HEK293 (cell line): Measurements from ENCODE around the gene EVL.

Source experiments
- HOXA7 ChIP-seq: sonication (generic); formaldehyde crosslinking; IDR thresholded peaks from 2 replicates; pipeline ENCODE4 v1.8.1; 2022; ENCODE audit warnings: missing genetic modification reagents, borderline replicate concordance
- MZF1 ChIP-seq: fragments of 450-650 bp; formaldehyde crosslinking; IDR thresholded peaks from 2 replicates; pipeline ENCODE4 v1.5.1; 2017; ENCODE audit warnings: missing biosample characterization, missing genetic modification characterization, borderline replicate concordance
- SCRT1 ChIP-seq: fragments of 450-650 bp; formaldehyde crosslinking; IDR thresholded peaks from 2 replicates; pipeline ENCODE4 v1.5.1; 2016; ENCODE audit warnings: missing biosample characterization, missing genetic modification characterization, borderline replicate concordance
- TRIM28 ChIP-seq: IDR thresholded peaks from 2 replicates; pipeline ENCODE4 v1.6.1; 2011; ENCODE audit warnings: low read length, control low read depth, borderline replicate concordance
- ZBTB21 ChIP-seq: fragments of 450-650 bp; formaldehyde crosslinking; IDR thresholded peaks from 2 replicates; pipeline ENCODE4 v1.5.1; 2017; ENCODE audit warnings: missing biosample characterization, missing genetic modification characterization
- ZBTB48 ChIP-seq: fragments of 450-650 bp; formaldehyde crosslinking; IDR thresholded peaks from 2 replicates; pipeline ENCODE4 v1.5.1; 2016; ENCODE audit warnings: missing biosample characterization, missing genetic modification characterization
- ZBTB8A ChIP-seq: fragments of 450-650 bp; formaldehyde crosslinking; IDR thresholded peaks from 2 replicates; pipeline ENCODE4 v1.5.1; 2016; ENCODE audit warnings: missing biosample characterization, missing genetic modification characterization
- ZIC2 ChIP-seq: fragments of 450-650 bp; formaldehyde crosslinking; IDR thresholded peaks from 2 replicates; pipeline ENCODE4 v1.5.1; 2016; ENCODE audit warnings: missing biosample characterization, missing genetic modification characterization
- ZNF174 ChIP-seq: fragments of 450-650 bp; formaldehyde crosslinking; IDR thresholded peaks from 2 replicates; pipeline ENCODE4 v1.5.0; 2017; ENCODE audit warnings: missing biosample characterization, mild to moderate bottlenecking, missing genetic modification characterization
- ZNF221 ChIP-seq: fragments of 450-650 bp; formaldehyde crosslinking; IDR thresholded peaks from 2 replicates; pipeline ENCODE4 v1.5.1; 2017; ENCODE audit warnings: missing biosample characterization, missing genetic modification characterization, borderline replicate concordance
- ZNF248 ChIP-seq: fragments of 450-650 bp; formaldehyde crosslinking; IDR thresholded peaks from 2 replicates; pipeline ENCODE4 v1.5.1; 2017; ENCODE audit warnings: missing biosample characterization, missing genetic modification characterization
- ZNF292 ChIP-seq: fragments of 450-650 bp; formaldehyde crosslinking; IDR thresholded peaks from 2 replicates; pipeline ENCODE4 v1.5.1; 2016; ENCODE audit warnings: low read depth, missing biosample characterization, missing genetic modification characterization, borderline replicate concordance
- ZNF324 ChIP-seq: fragments of 450-650 bp; formaldehyde crosslinking; IDR thresholded peaks from 2 replicates; pipeline ENCODE4 v1.5.1; 2016; ENCODE audit warnings: missing biosample characterization, missing genetic modification characterization
- ZNF335 ChIP-seq: fragments of 450-650 bp; formaldehyde crosslinking; conservative IDR thresholded peaks from 2 replicates; pipeline ENCODE4 v1.5.1; 2016; ENCODE audit warnings: missing biosample characterization, missing genetic modification characterization
- ZNF341 ChIP-seq: fragments of 450-650 bp; formaldehyde crosslinking; IDR thresholded peaks from 2 replicates; pipeline ENCODE4; 2016; ENCODE audit warnings: low read depth, missing biosample characterization, missing genetic modification characterization
- ZNF416 ChIP-seq: fragments of 450-650 bp; formaldehyde crosslinking; IDR thresholded peaks from 2 replicates; pipeline ENCODE4 v1.5.1; 2016; ENCODE audit warnings: missing biosample characterization, missing genetic modification characterization
- ZNF423 ChIP-seq: fragments of 450-650 bp; formaldehyde crosslinking; IDR thresholded peaks from 2 replicates; pipeline ENCODE4 v1.5.1; 2016; ENCODE audit warnings: missing biosample characterization, missing genetic modification characterization
- ZNF549 ChIP-seq: fragments of 450-650 bp; IDR thresholded peaks from 2 replicates; pipeline ENCODE4 v1.5.1; 2018; ENCODE audit warnings: missing biosample characterization, missing genetic modification characterization, mild to moderate bottlenecking, inconsistent platforms, moderate library complexity
- ZNF560 ChIP-seq: fragments of 450-650 bp; formaldehyde crosslinking; IDR thresholded peaks from 2 replicates; pipeline ENCODE4 v1.5.1; 2017; ENCODE audit warnings: missing biosample characterization, missing genetic modification characterization, borderline replicate concordance
- ZNF571 ChIP-seq: fragments of 450-650 bp; formaldehyde crosslinking; IDR thresholded peaks from 2 replicates; pipeline ENCODE4 v1.5.0; 2017; ENCODE audit warnings: missing biosample characterization, missing genetic modification characterization
- ZNF623 ChIP-seq: fragments of 450-650 bp; formaldehyde crosslinking; IDR thresholded peaks from 2 replicates; pipeline ENCODE4 v1.5.1; 2016; ENCODE audit warnings: missing biosample characterization, missing genetic modification characterization
- ZNF664 ChIP-seq: fragments of 450-650 bp; formaldehyde crosslinking; IDR thresholded peaks from 2 replicates; pipeline ENCODE4 v1.5.1; 2016; ENCODE audit warnings: missing biosample characterization, missing genetic modification characterization
- ZNF670 ChIP-seq: fragments of 450-650 bp; formaldehyde crosslinking; IDR thresholded peaks from 2 replicates; pipeline ENCODE4 v1.5.1; 2016; ENCODE audit warnings: missing biosample characterization, missing genetic modification characterization, low read depth
- ZSCAN30 ChIP-seq: fragments of 450-650 bp; IDR thresholded peaks from 2 replicates; pipeline ENCODE4 v1.5.1; 2018; ENCODE audit warnings: missing biosample characterization, mild to moderate bottlenecking, missing genetic modification characterization, moderate library complexity
- TF ChIP-seq, protein P1 (sequence below): fragments of 450-650 bp; formaldehyde crosslinking; IDR thresholded peaks from 2 replicates; pipeline ENCODE4 v1.5.1; 2016; ENCODE audit warnings: missing biosample characterization, missing genetic modification characterization
- TF ChIP-seq, protein P2 (sequence below): fragments of 450-650 bp; formaldehyde crosslinking; IDR thresholded peaks from 2 replicates; pipeline ENCODE4 v1.5.1; 2016; ENCODE audit warnings: missing biosample characterization, missing genetic modification characterization
- TF ChIP-seq, protein P3 (sequence below): fragments of 450-650 bp; IDR thresholded peaks from 2 replicates; pipeline ENCODE4 v1.5.1; 2018; ENCODE audit warnings: missing biosample characterization, missing genetic modification characterization
- TF ChIP-seq, protein P4 (sequence below): fragments of 450-650 bp; formaldehyde crosslinking; IDR thresholded peaks from 2 replicates; pipeline ENCODE4 v1.5.1; 2017; ENCODE audit warnings: missing biosample characterization, missing genetic modification characterization
- TF ChIP-seq, protein P5 (sequence below): fragments of 450-650 bp; formaldehyde crosslinking; IDR thresholded peaks from 2 replicates; pipeline ENCODE4 v1.5.1; 2016; ENCODE audit warnings: missing biosample characterization, missing genetic modification characterization
- TF ChIP-seq, protein P6 (sequence below): fragments of 450-650 bp; formaldehyde crosslinking; IDR thresholded peaks from 2 replicates; pipeline ENCODE4 v1.5.1; 2016; ENCODE audit warnings: missing biosample characterization, missing genetic modification characterization, low read depth
- TF ChIP-seq, protein P7 (sequence below): fragments of 450-650 bp; formaldehyde crosslinking; optimal IDR thresholded peaks from 2 replicates; pipeline ENCODE3; 2016; ENCODE audit warnings: missing biosample characterization, mild to moderate bottlenecking, missing genetic modification characterization

Gene EVL

DNA sequence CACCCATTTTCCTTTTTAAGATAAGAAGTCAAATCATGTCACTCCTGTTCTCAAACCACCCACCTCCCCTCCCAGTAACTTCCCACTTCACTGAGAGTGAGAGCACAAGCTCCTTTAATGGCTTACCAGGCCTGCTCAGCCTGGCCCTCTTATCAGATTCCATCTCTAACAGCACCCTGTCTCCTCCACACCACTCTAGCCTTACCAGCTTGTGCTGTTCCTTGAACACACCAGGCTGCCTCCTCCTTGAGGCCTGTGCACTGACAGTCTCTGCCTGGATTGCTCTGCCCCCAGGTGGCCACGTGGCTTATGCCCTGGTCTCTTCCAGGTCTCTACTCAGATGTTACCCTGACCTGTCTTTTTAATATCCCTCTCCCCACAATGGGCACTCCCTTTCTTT, 40.1 kb upstream of the EVL start (continued):
- TF ChIP-seq, protein P1, sequence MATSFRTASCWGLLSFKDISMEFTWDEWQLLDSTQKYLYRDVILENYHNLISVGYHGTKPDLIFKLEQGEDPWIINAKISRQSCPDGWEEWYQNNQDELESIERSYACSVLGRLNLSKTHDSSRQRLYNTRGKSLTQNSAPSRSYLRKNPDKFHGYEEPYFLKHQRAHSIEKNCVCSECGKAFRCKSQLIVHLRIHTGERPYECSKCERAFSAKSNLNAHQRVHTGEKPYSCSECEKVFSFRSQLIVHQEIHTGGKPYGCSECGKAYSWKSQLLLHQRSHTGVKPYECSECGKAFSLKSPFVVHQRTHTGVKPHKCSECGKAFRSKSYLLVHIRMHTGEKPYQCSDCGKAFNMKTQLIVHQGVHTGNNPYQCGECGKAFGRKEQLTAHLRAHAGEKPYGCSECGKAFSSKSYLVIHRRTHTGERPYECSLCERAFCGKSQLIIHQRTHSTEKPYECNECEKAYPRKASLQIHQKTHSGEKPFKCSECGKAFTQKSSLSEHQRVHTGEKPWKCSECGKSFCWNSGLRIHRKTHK: no peak
- TF ChIP-seq ZNF335 (tag by site-specific recombination): no peak
- no peak for TF ChIP-seq ZNF221 (tag by site-specific recombination)
- 0 out of 2 replicates have a peak, but pooled peaks have one; percentile 14 for TF ChIP-seq ZSCAN30 (tag by site-specific recombination)
- TF ChIP-seq, protein P2, sequence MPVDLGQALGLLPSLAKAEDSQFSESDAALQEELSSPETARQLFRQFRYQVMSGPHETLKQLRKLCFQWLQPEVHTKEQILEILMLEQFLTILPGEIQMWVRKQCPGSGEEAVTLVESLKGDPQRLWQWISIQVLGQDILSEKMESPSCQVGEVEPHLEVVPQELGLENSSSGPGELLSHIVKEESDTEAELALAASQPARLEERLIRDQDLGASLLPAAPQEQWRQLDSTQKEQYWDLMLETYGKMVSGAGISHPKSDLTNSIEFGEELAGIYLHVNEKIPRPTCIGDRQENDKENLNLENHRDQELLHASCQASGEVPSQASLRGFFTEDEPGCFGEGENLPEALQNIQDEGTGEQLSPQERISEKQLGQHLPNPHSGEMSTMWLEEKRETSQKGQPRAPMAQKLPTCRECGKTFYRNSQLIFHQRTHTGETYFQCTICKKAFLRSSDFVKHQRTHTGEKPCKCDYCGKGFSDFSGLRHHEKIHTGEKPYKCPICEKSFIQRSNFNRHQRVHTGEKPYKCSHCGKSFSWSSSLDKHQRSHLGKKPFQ (tag by site-specific recombination): peak; percentile 54; the same call in 1 of the 2 replicates
- no peak for TF ChIP-seq ZNF670
- TF ChIP-seq, protein P3, sequence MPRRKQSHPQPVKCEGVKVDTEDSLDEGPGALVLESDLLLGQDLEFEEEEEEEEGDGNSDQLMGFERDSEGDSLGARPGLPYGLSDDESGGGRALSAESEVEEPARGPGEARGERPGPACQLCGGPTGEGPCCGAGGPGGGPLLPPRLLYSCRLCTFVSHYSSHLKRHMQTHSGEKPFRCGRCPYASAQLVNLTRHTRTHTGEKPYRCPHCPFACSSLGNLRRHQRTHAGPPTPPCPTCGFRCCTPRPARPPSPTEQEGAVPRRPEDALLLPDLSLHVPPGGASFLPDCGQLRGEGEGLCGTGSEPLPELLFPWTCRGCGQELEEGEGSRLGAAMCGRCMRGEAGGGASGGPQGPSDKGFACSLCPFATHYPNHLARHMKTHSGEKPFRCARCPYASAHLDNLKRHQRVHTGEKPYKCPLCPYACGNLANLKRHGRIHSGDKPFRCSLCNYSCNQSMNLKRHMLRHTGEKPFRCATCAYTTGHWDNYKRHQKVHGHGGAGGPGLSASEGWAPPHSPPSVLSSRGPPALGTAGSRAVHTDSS: no peak
- no peak for TF ChIP-seq MZF1 (tag by site-specific recombination)
- no peak for TF ChIP-seq HOXA7
- TF ChIP-seq ZNF324 (tag by site-specific recombination): no peak
- TF ChIP-seq ZBTB48 (tag by site-specific recombination): no peak
- no peak for TF ChIP-seq SCRT1 (tag by site-specific recombination)
- no peak for TF ChIP-seq ZNF560 (tag by site-specific recombination)
- no peak for TF ChIP-seq TRIM28
- TF ChIP-seq ZNF416 (tag by site-specific recombination): no peak
- no peak for TF ChIP-seq ZNF623 (tag by site-specific recombination)
- TF ChIP-seq ZNF664 (tag by site-specific recombination): no peak
- TF ChIP-seq ZNF571 (tag by site-specific recombination): no peak
- TF ChIP-seq, protein P4, sequence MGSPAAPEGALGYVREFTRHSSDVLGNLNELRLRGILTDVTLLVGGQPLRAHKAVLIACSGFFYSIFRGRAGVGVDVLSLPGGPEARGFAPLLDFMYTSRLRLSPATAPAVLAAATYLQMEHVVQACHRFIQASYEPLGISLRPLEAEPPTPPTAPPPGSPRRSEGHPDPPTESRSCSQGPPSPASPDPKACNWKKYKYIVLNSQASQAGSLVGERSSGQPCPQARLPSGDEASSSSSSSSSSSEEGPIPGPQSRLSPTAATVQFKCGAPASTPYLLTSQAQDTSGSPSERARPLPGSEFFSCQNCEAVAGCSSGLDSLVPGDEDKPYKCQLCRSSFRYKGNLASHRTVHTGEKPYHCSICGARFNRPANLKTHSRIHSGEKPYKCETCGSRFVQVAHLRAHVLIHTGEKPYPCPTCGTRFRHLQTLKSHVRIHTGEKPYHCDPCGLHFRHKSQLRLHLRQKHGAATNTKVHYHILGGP (tag by site-specific recombination): no peak
- TF ChIP-seq ZNF549 (tag by site-specific recombination): no peak
- TF ChIP-seq ZIC2: no peak
- peak; percentile 82 for TF ChIP-seq ZNF341 (tag by site-specific recombination)
- TF ChIP-seq, protein P5, sequence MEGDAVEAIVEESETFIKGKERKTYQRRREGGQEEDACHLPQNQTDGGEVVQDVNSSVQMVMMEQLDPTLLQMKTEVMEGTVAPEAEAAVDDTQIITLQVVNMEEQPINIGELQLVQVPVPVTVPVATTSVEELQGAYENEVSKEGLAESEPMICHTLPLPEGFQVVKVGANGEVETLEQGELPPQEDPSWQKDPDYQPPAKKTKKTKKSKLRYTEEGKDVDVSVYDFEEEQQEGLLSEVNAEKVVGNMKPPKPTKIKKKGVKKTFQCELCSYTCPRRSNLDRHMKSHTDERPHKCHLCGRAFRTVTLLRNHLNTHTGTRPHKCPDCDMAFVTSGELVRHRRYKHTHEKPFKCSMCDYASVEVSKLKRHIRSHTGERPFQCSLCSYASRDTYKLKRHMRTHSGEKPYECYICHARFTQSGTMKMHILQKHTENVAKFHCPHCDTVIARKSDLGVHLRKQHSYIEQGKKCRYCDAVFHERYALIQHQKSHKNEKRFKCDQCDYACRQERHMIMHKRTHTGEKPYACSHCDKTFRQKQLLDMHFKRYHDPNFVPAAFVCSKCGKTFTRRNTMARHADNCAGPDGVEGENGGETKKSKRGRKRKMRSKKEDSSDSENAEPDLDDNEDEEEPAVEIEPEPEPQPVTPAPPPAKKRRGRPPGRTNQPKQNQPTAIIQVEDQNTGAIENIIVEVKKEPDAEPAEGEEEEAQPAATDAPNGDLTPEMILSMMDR: peak; percentile 90; the same call in 1 of the 2 replicates
- TF ChIP-seq ZNF292 (tag by site-specific recombination): no peak
- TF ChIP-seq, protein P6, sequence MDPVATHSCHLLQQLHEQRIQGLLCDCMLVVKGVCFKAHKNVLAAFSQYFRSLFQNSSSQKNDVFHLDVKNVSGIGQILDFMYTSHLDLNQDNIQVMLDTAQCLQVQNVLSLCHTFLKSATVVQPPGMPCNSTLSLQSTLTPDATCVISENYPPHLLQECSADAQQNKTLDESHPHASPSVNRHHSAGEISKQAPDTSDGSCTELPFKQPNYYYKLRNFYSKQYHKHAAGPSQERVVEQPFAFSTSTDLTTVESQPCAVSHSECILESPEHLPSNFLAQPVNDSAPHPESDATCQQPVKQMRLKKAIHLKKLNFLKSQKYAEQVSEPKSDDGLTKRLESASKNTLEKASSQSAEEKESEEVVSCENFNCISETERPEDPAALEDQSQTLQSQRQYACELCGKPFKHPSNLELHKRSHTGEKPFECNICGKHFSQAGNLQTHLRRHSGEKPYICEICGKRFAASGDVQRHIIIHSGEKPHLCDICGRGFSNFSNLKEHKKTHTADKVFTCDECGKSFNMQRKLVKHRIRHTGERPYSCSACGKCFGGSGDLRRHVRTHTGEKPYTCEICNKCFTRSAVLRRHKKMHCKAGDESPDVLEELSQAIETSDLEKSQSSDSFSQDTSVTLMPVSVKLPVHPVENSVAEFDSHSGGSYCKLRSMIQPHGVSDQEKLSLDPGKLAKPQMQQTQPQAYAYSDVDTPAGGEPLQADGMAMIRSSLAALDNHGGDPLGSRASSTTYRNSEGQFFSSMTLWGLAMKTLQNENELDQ (tag by site-specific recombination): no peak
- no peak for TF ChIP-seq ZNF248 (tag by site-specific recombination)
- TF ChIP-seq ZNF174: no peak
- TF ChIP-seq ZNF423: no peak
- TF ChIP-seq, protein P7, sequence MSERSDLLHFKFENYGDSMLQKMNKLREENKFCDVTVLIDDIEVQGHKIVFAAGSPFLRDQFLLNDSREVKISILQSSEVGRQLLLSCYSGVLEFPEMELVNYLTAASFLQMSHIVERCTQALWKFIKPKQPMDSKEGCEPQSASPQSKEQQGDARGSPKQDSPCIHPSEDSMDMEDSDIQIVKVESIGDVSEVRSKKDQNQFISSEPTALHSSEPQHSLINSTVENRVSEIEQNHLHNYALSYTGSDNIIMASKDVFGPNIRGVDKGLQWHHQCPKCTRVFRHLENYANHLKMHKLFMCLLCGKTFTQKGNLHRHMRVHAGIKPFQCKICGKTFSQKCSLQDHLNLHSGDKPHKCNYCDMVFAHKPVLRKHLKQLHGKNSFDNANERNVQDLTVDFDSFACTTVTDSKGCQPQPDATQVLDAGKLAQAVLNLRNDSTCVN (tag by site-specific recombination): no peak
- TF ChIP-seq ZBTB21 (tag by site-specific recombination): no peak
- TF ChIP-seq ZBTB8A (tag by site-specific recombination): no peak
